Activated gamma-delta T cell (primary cell): ENCODE data around the gene ZNF230.

Experiments used
- DNase-seq: peaks from one replicate; lab custom pipeline; 2025; lab: John Stamatoyannopoulos, UW

Gene ZNF230

GRCh38 chr19:44042147-44042546 is 39.4 kb downstream of the ZNF230 start:
- DNase-seq: no peak

- no peak for DNase-seq
Observed at GRCh38 chr19:44050740-44051649, 48.2 kb downstream of the ZNF230 start.

- no peak for DNase-seq
Observed at GRCh38 chr19:44051650-44052402, 49.1 kb downstream of the ZNF230 start, which contains the start of gene ZNF223. ZNF223 (plus strand) TSS chr19:44052036; CDS start chr19:44055177, 3,141 bp downstream.

- DNase-seq: no peak
Observed at GRCh38 chr19:44055870-44056269, 53.1 kb downstream of the ZNF230 start.

- no peak for DNase-seq
Observed at GRCh38 chr19:44059229-44059628, 56.5 kb downstream of the ZNF230 start.

- no peak for DNase-seq
Observed at GRCh38 chr19:44061038-44061437, 58.3 kb downstream of the ZNF230 start.
